Brain pericyte (primary cell): ENCODE data around the gene SNX25.

Source experiments
- DNase-seq: peaks from one replicate; pipeline ENCODE4 v3.0.0-alpha.2; 2012; ENCODE audit warnings: low read depth, low spot score

The SNX25 gene

DNA sequence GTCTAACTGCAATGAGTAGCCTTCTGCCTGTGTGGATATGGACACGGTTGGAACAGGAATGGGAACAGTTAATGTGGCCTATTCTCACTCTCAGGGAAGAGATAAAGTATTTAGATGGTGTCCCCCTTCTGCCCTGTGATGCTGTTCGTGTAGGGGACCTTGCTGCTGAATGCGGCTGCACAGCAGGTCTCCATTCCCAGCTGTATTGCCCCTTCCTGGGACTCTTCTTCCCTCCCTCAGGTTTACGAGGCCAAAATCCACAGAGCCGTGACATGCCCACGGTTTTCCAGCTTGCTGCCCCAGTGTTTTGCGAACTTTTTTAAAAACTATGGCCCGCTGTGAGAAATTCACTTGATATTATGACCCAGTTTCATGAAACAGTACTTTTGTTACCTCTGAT, 50.3 kb downstream of the SNX25 start:
- no peak for DNase-seq

DNA sequence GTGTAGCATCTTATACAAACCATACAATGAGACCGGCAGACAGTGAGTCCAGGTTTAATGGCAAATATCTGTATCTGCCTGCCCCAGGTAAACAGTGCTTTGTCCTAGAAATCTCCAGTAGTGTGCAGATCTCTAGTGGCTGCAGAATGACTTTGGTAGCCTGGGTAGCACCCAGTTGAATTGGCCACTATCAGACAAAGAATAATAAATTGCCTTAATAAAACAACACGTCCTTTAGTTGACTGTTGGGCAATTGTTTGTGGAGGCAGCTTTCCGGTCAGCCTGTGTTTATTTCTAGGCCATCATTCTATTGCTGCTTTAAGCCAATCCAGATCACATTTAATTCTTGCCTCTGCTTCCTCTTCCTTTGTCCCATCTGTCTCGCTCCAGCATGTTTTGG, 52.5 kb downstream of the SNX25 start:
- DNase-seq = no peak

DNA sequence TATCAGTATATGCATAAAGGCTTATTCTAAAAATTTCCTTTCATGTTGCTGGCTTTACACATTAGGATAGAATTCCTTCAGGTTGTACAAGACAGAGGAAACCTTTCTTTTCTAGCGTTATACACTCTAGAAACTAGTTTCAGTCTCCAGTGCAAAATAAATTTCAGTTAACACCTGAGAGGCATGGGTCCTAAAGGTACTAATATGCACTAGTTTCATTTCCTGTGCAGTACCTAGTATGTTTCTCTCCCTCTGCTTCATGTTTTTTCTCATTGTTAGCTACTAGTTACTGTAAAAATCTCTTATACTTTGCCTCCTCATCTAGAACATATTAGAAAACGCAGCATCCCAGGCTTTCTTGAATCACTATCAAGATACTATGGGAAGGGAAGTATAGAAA, 54.0 kb downstream of the SNX25 start:
- no peak for DNase-seq

DNA sequence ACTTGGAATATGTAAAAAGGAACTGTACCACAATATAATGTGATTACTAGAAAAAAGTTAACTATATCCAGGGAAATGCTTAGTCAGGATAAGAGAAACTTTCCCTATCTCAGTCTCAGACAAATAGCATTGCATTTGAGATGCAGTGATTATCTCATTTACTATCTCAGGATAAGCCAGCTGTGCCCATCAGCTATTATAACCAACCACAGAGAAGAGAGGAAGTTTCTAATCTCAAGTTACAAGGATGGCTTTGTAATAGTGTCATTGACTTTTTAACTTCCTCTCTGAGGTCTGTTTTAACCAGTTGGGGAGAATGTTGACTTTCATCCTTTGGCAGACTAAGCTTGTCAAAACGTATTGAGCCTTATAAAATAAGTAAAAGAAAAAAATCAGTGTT, 56.5 kb downstream of the SNX25 start:
- DNase-seq = no peak

DNA sequence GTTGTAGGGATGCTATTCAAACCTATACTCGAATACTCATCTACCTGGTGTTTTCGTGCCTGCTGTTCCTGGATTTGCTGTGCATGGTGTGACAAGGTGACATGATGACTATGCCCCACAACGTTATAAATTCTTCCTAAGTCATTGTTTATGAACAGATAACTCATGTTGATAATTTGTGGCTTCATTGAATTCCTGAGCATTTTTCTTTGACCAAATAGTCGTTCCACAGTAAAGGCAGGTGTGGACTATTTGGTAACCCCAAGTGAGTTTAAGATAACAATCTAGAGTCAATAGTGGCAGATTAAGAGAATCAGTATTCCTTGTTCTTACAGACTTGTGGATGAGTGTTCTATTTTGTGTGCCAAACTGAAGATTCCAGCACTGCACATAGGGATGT, 59.9 kb downstream of the SNX25 start:
- DNase-seq = no peak

DNA sequence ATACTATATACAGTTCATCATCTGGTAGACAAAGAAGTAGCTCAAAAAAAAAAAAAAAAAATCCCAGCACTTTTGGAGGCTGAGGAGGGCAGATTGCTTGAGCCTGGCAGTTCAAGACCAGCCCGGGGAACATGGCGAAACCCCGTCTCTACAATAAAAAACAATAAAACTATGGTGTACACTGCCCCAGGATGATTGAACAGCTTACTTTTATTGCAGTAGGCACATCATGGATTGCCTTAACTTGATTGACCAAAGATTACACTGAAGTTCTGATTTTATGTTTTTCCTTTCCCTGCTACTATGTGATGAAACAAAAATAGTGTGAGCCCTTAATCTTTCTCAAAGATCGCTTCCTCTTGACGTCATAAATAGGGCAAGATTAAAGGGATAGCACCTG, 60.6 kb downstream of the SNX25 start:
- no peak for DNase-seq

DNA sequence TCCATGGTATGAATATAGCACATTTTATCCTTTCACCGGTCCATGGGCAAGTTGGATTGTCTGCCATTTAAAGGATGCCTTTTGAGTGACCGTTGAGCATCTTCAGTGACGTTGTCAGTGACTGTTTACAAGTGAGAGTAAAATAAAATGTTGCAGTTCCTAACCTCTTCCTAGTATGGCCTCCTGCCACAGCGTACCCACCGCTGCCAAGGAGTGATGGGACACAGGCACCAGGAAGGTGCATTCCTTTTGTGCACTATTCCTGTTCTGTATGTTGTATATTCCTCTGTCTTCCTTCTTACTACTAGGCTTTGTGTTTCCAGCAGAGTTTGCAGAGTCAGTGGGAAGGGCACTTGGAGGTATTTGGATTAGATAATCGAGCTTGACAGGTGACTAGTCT, 61.5 kb downstream of the SNX25 start:
- DNase-seq = no peak

DNA sequence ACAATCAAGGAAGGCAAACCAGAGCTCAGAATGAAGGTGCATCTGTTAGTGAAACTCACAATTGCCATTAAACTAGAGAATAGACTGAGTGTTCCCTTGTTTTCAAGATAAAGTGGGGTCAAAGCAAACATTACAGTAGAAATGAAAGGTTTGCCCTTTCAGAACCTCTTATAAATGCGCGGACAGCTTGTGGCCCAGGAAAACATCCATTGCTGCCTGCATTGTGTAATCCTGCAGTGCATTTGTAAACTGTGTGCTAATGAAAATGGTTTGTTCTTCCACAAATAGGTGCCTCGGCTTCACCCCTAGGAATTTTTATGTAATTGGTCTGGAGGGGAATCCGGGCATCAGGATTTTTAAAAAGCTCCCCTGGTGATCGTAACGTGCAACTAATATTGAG, 62.8 kb downstream of the SNX25 start:
- no peak for DNase-seq

DNA sequence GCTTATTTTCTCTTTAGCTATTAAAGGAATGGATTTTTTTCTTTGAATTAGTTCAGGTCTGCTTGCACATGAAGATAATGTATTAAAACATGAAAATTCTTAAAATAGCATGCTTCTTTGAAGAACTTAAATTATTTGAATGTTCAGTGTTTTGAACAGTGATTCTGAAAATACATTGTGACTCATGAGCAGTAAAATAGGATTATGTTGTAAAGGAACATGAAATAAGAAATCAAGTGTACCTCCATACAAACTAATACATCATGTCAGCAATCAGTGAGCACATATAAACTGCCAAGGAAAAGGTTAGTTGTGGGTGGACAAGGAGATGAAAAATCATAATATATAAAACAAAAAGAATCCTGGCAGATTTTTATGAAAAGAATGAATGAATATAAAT, 66.1 kb downstream of the SNX25 start:
- no peak for DNase-seq

DNA sequence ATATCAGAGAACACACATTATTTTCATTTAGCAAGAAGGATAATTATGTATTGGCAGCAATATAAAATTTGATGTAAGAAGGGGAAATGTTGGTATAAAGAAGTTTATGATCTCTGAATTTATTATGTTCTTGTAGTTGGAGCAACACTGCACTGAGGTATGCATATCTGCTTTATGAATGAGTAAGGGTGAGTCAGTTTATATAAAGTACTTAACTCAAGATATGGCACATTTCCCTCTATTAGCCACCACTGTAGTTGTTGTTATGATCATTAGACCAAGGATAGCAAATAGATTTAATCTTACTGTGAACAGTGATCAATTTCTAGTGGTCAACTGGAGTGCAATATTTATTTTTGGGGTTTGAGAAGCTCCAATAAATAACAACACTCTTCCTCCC, 66.6 kb downstream of the SNX25 start:
- DNase-seq = no peak

DNA sequence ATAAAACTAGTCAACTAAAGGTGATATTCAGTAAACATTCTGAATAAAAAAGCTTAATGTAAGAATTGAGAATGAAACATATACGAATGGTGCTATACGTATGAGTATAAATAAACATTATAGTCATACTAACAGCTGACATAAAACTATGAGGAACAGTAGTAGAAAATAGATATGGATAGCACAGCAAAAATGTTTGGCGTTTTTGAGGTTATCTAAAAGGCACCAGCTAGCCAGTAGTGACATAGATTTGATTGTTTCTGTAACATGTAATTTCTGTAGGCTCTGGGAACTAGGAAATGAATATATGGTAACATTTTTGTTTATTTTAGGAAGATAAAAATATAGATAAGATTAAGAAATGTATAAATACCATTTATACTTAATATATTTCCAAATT, 69.3 kb downstream of the SNX25 start:
- no peak for DNase-seq

DNA sequence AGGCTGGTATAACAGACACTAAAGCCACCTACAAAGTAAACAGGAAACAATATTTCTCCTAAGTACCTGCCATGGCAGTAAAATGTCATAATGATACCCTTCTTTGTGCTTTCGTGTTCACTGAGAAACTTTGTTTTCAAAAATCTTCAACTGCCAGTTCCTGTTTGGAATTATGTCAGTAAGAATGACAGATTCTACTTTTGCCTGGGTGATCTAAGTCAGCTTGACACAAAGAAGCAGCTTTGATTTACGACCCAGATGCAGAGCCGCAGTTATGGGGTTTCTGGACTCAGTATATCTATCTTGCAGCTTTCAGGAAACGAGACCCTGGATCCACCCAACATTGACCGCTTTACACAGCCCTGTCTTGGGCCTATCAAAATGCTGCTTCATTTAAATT, 71.2 kb downstream of the SNX25 start:
- no peak for DNase-seq

DNA sequence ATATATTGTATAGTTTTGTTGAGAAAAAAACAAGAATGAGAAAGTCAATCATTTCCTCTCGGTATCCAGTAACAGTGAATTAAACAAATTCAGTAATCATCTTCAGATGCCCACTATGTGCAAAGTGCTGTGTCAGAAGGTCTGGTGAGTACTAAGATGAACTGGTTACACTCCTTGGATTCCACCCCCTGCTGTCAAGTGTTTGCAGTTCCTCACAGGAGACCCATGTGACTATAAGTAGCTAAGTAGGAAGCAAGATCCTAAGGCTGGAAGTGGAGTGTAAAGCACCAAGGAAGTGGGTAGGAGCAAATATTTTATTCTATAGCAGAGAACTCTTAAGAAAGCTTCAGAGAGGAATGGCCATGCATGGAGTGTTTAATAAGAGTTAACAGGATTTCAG, 73.6 kb downstream of the SNX25 start:
- no peak for DNase-seq

DNA sequence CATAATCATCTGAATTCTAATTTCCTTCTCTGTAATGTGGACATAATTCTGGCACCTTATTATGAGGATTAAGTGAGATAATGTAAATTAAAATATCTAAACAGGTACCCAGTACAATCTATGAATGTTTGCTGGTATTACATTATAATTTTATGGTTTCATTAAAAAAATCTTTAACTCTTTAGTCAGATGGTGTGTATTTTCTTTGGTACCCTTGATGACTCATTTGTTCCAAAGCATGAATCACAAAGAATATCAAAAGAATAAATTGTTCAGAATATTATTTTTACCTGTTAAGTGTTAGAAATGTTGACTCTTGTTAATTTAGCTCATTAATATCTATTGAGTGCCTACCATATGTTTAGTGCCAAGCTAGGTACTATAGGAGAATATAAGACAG, 74.3 kb downstream of the SNX25 start:
- no peak for DNase-seq

DNA sequence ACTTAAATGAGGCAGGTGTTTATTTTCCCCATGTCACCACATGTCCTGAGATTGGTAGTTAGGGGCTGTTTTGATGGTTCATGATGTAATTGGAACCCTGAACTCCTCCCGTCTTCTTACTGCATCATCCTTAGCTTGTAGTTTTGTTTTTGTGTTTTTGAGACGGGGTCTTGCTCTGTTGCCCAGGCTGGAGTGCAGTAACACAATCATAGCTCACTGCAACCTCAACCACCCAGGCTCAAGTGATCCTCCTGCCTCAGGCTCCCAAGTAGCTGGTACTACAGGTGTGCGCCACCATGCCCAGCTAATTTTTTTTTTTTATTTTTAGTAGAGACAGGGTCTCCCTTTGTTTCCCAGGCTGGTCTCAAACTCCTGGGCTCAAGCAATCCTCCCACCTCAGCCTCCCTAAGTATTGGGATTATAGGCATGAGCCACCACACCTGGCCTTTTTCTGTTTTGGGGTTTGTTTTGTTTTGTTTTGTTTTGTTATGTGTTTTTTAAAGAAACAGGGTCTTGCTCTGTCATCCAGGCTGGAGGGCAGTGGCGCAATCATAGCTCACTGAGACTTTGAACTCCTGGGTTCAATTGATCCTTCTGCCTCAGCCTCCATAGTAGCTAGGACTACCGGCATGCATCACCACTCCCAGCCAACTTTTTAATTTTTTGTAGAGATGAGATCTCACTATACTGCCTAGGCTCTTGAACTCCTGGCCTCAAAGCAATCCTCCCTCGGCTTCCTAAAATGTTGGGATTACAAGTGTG, 76.4 kb downstream of the SNX25 start:
- no peak for DNase-seq

DNA sequence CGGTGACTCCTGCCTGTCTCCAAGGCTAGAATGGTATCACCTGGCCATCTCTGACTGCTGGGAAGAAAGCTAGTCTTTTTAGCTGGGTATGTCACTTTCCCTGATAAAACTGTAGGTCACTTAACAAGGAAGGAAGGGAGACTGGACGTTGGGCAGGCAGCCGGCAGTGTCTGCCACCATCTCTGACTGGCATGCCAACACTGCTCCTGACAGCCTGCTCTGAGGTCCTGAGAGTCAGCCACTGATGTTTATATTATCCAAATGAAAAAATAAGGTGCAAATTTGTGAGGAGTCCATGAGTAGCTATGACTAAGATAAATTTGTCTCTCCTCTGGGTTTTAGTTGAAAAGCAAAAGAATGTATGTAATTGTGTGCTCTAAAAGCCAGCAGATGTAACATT, 77.2 kb downstream of the SNX25 start:
- DNase-seq = no peak

DNA sequence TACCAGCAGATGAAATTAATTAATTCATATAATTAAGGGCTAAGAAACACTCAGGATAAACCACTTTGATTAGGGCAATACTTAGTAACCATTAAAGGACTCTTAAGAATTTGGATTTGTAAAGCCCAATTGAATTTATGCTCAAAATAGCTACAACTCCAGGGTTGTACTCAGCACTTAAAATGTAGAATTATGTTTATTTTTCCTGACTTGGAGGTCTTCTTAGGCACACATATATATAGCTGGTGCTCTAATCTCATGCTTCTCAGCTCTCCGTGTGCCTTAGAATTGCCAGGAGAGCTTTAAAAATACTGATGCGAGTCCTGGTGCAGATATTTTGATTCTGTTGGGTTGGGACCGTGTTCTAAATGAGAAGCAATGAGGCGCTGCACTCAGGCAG, 77.6 kb downstream of the SNX25 start:
- DNase-seq = no peak

DNA sequence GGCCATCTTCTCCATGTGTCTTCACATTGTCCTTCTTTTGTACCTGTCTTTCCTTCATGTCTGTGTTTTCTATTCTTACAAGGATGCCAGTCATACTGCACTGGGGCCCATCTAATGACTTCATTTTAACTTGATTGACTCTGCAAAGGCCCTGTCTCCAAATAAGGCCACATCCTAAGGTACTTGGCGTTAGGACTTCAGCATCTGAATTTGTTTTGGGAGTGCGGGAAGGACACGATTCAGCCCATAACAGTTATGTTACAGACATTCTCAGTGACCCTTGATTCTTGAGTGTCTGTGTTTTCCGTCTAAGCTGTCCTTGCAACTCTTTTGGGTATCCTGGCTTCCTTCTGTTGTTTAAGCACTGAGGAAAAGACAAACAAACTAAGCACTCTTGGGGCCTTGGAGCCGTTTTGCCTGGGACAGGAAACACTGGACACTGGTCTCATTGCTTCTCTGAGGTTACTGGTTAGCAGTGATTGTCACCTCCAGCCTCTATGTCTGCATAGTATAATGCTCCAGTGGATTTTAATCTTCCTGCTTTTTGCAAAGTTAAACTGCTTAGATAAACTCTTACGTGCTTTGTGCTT, 80.7 kb downstream of the SNX25 start:
- no peak for DNase-seq

DNA sequence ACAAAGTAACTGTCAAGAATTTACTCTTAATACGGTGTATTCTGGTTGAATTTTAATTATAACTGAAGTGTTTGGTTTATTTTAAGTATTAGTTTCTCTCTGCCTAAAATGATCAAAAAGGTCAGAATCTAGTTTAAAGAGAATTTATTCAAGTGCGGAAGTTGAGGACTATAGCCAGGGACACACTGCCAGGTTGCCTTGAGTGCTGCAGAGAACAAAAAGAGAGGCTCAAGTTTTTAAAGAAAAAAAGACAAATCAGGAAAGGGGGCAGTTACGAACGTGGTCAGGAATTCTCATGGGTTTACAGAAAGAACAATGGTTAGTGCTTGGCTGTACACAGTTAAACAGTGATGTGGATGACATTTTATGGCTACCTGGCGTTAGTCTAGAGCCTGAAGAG, 81.3 kb downstream of the SNX25 start:
- DNase-seq = no peak

DNA sequence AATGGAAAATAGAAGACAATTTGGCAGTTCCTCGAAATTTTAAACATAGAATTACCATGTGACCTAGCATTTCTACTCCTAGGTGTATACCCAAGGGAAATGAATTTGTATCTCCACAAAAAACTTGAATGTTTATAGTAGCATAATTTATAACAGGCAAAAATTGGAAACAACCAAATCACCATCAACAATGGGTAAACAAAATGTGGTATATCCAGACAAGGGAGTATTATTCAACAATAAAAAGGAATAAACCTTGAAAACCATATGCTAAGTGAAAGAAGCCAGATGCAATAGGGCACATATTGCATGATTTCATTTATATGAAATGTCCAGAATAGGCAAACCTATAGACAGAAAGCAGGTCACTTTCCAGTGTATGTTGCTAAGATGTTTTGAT, 83.8 kb downstream of the SNX25 start:
- DNase-seq = no peak

DNA sequence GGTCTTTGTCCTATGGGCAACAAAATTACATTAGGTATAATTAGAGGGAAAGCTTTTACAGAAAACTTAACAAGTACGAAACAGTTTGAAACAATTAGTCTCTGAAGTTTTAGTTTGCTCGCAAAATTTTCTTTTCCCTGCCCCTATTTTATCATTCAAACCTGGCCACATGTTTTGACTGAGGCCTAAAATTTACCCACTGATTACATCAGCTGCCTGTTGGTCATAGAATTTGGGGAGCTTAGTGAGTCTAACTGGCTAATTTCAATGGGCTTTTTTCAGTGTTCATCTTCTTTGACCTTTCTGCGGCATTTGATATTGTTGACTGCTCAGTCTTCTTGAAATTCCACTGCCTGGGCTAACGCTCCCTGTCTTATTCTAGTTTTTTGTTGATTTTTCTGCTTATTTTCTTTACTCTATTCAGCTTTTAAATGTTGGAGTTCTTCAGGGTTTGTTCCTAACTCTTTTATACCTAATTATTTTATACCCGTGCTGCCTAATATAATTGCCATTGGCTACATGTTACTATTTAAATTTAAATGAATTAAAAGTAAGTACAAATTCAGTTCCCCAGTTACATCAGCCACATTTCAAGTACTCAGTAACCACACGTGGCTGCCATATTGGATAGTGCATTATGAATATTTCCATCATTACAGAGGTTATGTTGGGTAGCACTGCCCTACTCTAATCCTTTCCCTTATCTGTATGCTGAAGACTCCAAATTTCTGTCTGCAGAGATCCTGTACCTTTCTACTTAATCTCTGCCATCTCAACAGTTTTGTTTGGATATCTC, 87.5 kb downstream of the SNX25 start:
- DNase-seq = no peak

DNA sequence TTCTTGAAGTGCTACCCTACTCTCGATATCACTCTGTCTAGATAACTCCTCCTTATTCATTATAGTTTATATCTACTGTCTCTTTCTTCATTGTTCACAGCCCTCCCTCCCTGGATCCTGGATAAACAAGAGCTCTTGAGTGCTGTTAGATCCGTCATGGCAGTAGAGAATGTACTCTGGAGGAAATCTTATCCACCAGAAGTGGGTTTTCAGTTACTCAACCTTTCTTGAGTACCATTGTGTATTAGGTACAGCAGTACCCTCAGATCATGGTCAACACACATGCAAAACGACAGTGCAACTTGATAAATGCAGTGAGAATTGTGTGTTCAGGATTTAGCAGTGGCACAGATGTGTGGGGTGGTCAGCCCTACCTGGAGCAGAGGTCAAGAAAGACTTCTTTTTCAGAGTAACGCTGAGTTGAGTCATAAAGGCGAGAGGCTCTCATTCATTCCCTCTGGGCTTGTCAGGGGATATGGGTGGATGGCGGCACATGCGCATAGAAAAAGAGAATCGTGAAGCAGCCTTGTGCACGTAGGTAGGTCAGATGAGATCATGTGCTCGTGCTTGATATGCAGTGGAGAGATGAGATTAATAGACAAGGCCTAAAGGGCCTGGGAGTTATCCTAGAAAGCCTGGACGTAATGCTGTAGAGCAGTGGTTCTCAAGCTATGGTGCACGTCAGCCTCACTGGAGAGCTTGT, 89.5 kb downstream of the SNX25 start:
- no peak for DNase-seq
